Adipocyte (in vitro differentiated cells): ENCODE results near the gene SDC3.
A peak's percentile ranks its signal among the peaks of the same experiment; 100 is the strongest.

Source experiments
- DNase-seq: peaks from one replicate; pipeline ENCODE4 v3.0.0-alpha.2; 2015; ENCODE audit warnings: low read depth
- H3K27me3 ChIP-seq: replicated peaks from 2 replicates; pipeline ENCODE4 v1.7.0; 2013; ENCODE audit warnings: mild to moderate bottlenecking, low read length, moderate library complexity; ENCODE audit not compliant: control insufficient read depth, insufficient read depth
- H3K36me3 ChIP-seq: 2 replicates; pipeline ENCODE4 v1.7.0; 2013; ENCODE audit warnings: low read length, mild to moderate bottlenecking, moderate library complexity; ENCODE audit not compliant: control insufficient read depth, insufficient read depth, severe bottlenecking
- H3K4me1 ChIP-seq: 2 replicates; pipeline ENCODE4 v1.7.0; 2013; ENCODE audit warnings: mild to moderate bottlenecking, low read length, moderate library complexity; ENCODE audit not compliant: control insufficient read depth, insufficient read depth
- H3K4me3 ChIP-seq: 2 replicates; pipeline ENCODE4 v1.7.0; 2013; ENCODE audit warnings: mild to moderate bottlenecking, low read length, moderate library complexity
- H3K9ac ChIP-seq: 2 replicates; pipeline ENCODE4 v1.7.0; 2013; ENCODE audit warnings: mild to moderate bottlenecking, low read length, moderate library complexity
- H3K9me3 ChIP-seq: 2 replicates; pipeline ENCODE4 v1.7.0; 2013; ENCODE audit warnings: mild to moderate bottlenecking, low read length, moderate library complexity; ENCODE audit not compliant: control insufficient read depth

The SDC3 gene

DNA sequence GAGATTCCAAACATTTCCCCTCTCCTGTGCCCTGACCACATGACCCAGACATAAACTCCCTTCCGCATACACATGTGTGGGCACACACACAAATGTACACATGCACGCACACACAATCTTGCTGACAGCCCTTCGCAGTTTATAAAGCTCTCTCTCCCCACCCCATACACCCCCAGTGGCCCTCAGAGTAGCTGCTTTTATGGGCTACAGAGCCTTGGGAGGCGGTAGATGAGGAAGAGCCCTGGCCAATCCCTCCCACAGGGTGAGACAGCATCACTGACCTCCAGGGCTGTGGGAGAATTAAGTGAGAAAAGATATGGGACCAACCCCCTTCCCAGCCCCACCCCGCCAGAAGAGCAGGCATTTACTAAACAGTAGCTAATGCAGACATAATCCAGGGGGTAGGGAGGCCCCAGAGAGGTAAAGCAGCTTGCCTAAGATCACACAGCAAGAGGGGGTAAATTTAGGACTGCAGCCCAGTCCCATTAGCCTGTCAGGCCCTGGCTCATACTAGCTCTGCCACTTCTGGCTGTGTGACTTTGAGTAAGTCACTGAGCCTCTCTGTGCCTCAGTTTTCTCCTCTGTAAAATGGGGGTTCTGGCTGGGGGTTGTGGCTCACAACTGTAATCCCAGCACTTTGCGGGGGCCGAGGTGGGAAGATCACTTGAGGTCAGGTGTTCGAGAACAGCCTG is 5.1 kb downstream of the SDC3 start:
- Histone ChIP-seq H3K9ac (no peak overlapping the region), H3K36me3 (no peaks in the 10 kb centered on the region), H3K27me3 (no peaks in the 10 kb centered on the region), H3K4me3 (no peak overlapping the region), H3K9me3 (no peaks in the 10 kb centered on the region), H3K4me1 (peaks cover 12% of the 10 kb centered on the region)
- DNase-seq, result no peak

- no peak for DNase-seq
- H3K9ac ChIP-seq, result no peak overlapping the region
- H3K4me3 ChIP-seq, result no peak overlapping the region
- no peaks in the 10 kb centered on the region for H3K9me3 ChIP-seq
- H3K27me3 ChIP-seq, result no peaks in the 10 kb centered on the region
- no peaks in the 10 kb centered on the region for H3K36me3 ChIP-seq
- peaks cover 12% of the 10 kb centered on the region for H3K4me1 ChIP-seq
These were observed 5.8 kb downstream of the SDC3 start for GRCh38 chr1:30902593-30903290.

- H3K9me3 ChIP-seq, result no peaks in the 10 kb centered on the region
- peaks cover 6% of the 10 kb centered on the region for H3K4me1 ChIP-seq
- no peaks in the 10 kb centered on the region for H3K36me3 ChIP-seq
- no peak overlapping the region for H3K9ac ChIP-seq
- DNase-seq, result no peak
- no peaks in the 10 kb centered on the region for H3K27me3 ChIP-seq
- no peak overlapping the region for H3K4me3 ChIP-seq
These were observed 6.6 kb downstream of the SDC3 start for GRCh38 chr1:30901798-30902581.

GRCh38 chr1:30900931-30901560 is 7.5 kb downstream of the SDC3 start:
- Histone ChIP-seq H3K9ac (no peak overlapping the region), H3K9me3 (no peaks in the 10 kb centered on the region), H3K36me3 (no peaks in the 10 kb centered on the region), H3K4me3 (no peak overlapping the region), H3K4me1 (peaks cover 9% of the 10 kb centered on the region), H3K27me3 (no peaks in the 10 kb centered on the region)
- DNase-seq, result no peak

GRCh38 chr1:30900486-30900885 is 8.1 kb downstream of the SDC3 start:
- Histone ChIP-seq H3K9ac (no peak overlapping the region), H3K36me3 (no peaks in the 10 kb centered on the region), H3K27me3 (no peaks in the 10 kb centered on the region), H3K4me3 (no peak overlapping the region), H3K9me3 (no peaks in the 10 kb centered on the region), H3K4me1 (peaks cover 11% of the 10 kb centered on the region)
- DNase-seq, result no peak

DNA sequence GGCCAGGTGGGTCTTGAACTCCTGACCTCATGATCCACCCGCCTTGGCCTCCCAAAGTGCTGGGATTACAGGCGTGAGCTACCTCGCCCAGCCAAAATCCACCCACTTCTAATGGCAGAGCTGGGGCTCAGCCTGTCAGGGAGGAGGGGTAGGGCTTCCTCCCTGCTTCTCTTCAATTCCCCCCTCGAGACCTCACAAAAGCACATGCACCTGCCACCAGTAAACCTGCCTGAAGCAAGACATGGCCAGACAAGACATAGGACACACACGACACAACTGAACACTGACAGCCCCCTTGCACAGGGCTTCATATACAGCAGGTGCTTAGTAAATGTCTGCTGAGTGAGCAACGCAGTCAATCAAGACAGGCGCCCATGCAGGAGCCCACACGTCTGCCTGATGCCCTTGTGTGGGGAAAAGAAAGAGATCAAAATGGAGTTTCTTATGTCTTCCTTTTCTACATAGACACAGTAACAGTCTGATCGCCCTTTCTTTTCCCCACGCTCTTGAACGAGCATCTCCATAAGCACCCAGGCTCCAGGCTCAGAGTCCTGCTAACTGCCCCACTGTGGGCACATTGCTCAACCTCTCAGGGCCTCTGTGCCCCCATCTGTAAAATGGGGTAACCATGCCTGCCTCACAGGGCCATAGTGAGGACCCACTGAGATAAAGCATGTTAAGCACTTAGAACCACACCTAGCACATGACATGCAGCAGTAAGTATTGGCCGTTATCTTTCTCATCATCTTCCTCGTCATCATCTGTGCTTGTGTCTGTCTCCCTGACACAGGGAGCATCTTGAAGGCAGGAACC is 8.8 kb downstream of the SDC3 start:
- DNase-seq, result no peak
- no peak overlapping the region for H3K9ac ChIP-seq
- no peaks in the 10 kb centered on the region for H3K9me3 ChIP-seq
- no peaks in the 10 kb centered on the region for H3K36me3 ChIP-seq
- H3K4me1 ChIP-seq, result peaks cover 11% of the 10 kb centered on the region
- H3K27me3 ChIP-seq, result no peaks in the 10 kb centered on the region
- no peak overlapping the region for H3K4me3 ChIP-seq

DNA sequence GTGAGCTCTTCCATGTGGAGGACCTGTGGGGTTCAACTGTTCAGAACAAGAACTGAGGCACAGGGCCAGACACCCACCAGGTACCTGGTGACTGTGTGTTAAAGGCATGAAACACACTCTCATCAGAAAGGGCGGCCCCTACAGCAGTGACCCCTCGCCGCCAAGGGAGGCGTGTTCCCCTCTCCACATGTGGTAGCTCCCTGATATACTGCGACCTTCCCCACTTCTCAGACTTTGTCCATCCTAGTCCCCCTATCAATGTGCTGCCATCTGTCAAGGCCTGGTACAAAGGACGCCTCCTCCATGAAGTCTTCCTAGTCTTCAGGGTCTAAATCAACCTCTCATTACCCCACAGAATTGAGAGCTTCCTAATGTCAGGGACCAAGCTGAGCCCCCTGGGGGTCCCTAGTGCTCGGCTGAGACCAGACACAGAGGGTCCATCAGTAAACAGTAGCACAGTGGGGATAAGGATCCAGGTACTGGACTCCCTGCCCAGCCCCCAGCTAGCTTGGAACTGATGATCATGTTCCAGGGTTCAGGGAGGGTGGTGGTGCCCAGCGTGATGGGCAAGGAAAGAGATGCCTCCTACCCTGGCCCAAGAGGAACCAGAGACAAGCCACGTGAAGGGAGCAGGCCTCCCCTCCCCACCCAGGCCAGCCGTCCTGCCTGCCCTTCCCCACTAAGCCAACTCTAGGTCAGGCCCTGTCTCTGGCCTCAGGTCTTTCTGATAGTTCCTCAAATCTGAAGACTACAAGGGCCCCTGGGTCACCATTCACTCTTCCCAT is 10.3 kb downstream of the SDC3 start:
- H3K4me1 ChIP-seq, result peaks cover 10% of the 10 kb centered on the region

DNA sequence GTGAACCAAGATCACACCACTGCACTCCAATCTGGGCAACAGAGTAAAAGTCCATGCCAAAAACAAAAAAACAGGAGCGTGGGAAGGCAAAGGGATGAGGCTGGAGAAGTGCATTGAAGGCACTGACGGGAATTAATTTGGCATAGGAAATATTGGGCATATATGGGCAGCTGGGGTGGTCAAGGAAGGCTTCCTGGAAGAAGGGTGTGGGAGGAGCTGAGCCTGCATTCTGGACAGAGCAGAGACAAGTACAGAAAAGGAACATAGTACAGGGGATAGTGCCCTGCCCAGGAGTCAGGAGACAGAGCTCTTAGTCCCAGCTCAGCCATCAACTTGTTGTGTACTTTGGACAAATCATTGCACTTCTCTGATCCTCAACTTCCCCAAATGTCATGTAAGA is 11.7 kb downstream of the SDC3 start:
- Histone ChIP-seq H3K4me3 (no peak overlapping the region), H3K36me3 (no peaks in the 10 kb centered on the region), H3K27me3 (no peaks in the 10 kb centered on the region), H3K9ac (no peak overlapping the region), H3K4me1 (peaks cover 11% of the 10 kb centered on the region), H3K9me3 (no peaks in the 10 kb centered on the region)
- DNase-seq, result no peak

More for the DNA sequence above, 10.3 kb downstream of the SDC3 start:
- H3K9me3 ChIP-seq, result no peaks in the 10 kb centered on the region
- no peak for DNase-seq
- H3K9ac ChIP-seq, result no peak overlapping the region
- no peaks in the 10 kb centered on the region for H3K36me3 ChIP-seq
- H3K4me3 ChIP-seq, result no peak overlapping the region
- H3K27me3 ChIP-seq, result no peaks in the 10 kb centered on the region

GRCh38 chr1:30895944-30896660 is 12.5 kb downstream of the SDC3 start:
- peaks cover 11% of the 10 kb centered on the region for H3K4me1 ChIP-seq
- no peak overlapping the region for H3K9ac ChIP-seq
- H3K36me3 ChIP-seq, result no peaks in the 10 kb centered on the region
- H3K27me3 ChIP-seq, result no peaks in the 10 kb centered on the region
- peak; percentile 38 for DNase-seq
- no peak overlapping the region for H3K4me3 ChIP-seq
- no peaks in the 10 kb centered on the region for H3K9me3 ChIP-seq
